Measurements from ENCODE around the gene SCIN. TPM values are rescaled to one million over a fixed set of nuclear protein-coding genes. Genes with fewer than 3 reads are reported as not detected.
"Not testable (repeated sequence)": the region's sequence is repeated elsewhere in the genome, so short reads cannot be mapped to it uniquely, and the experiment has no call there.

The SCIN gene
- total RNA-seq, 1 donor, result 4.7 TPM

- peak overlapping the region; percentile 87 for H3K4me3 ChIP-seq (ENCODE audit: insufficient read depth, low read length)
- no peak for DNase-seq (ENCODE audit: insufficient read length, low spot score, missing footprints)
- H3K27me3 ChIP-seq (ENCODE audit: insufficient read depth, low read length), result no peaks in the 10 kb centered on the region
- H3K4me2 ChIP-seq (ENCODE audit: insufficient read depth, low read length), result peak overlapping the region; percentile 96
- TF ChIP-seq CTCF (IDR thresholded peaks at IDR 0.05; ENCODE audit: extremely low read depth, low read depth, low read length), result peak; percentile 67
- no peaks in the 10 kb centered on the region for H3K9me3 ChIP-seq (ENCODE audit: low read depth, low read length)
- peaks cover 27% of the 10 kb centered on the region for H3K79me2 ChIP-seq (ENCODE audit: insufficient read depth, low read length)
- H3K4me1 ChIP-seq (ENCODE audit: insufficient read depth, low read length), result peaks cover 22% of the 10 kb centered on the region
- no peaks in the 10 kb centered on the region for H3K36me3 ChIP-seq (ENCODE audit: insufficient read depth, low read length)
- peak overlapping the region; percentile 88 for H3K27ac ChIP-seq (ENCODE audit: low read depth, low read length)
- no peaks in the 10 kb centered on the region for H4K20me1 ChIP-seq (ENCODE audit: insufficient read depth, low read length)
- peak overlapping the region; percentile 48 for H2AFZ ChIP-seq (ENCODE audit: low read length)
These were observed 115.0 kb downstream of the SCIN start for GRCh38 chr7:12685550-12685949.

- peak; percentile 95 for DNase-seq (ENCODE audit: insufficient read length, low spot score, missing footprints)
- peak overlapping the region; percentile 96 for H3K4me2 ChIP-seq (ENCODE audit: insufficient read depth, low read length)
- peak overlapping the region; percentile 88 for H3K27ac ChIP-seq (ENCODE audit: low read depth, low read length)
- peaks cover 32% of the 10 kb centered on the region for H3K79me2 ChIP-seq (ENCODE audit: insufficient read depth, low read length)
- H3K36me3 ChIP-seq (ENCODE audit: insufficient read depth, low read length), result no peaks in the 10 kb centered on the region
- peak overlapping the region; percentile 90 for H2AFZ ChIP-seq (ENCODE audit: low read length)
- H3K4me3 ChIP-seq (ENCODE audit: insufficient read depth, low read length), result peak overlapping the region; percentile 87
- no peaks in the 10 kb centered on the region for H3K27me3 ChIP-seq (ENCODE audit: insufficient read depth, low read length)
- peak; percentile 70 for TF ChIP-seq CTCF (IDR thresholded peaks at IDR 0.05; ENCODE audit: extremely low read depth, low read depth, low read length)
- no peaks in the 10 kb centered on the region for H3K9me3 ChIP-seq (ENCODE audit: low read depth, low read length)
- H3K4me1 ChIP-seq (ENCODE audit: insufficient read depth, low read length), result peaks cover 22% of the 10 kb centered on the region
- H4K20me1 ChIP-seq (ENCODE audit: insufficient read depth, low read length), result no peaks in the 10 kb centered on the region
These were observed 115.8 kb downstream of the SCIN start for GRCh38 chr7:12686234-12686890.

- Histone ChIP-seq H2AFZ (ENCODE audit: low read length) (peak within 1 kb of the TSS; percentile 90), H3K36me3 (ENCODE audit: insufficient read depth, low read length) (no peaks in the 10 kb centered on the region), H3K79me2 (ENCODE audit: insufficient read depth, low read length) (peaks cover 36% of the 10 kb centered on the region), H3K27ac (ENCODE audit: low read depth, low read length) (peak within 1 kb of the TSS; percentile 88), H4K20me1 (ENCODE audit: insufficient read depth, low read length) (no peaks in the 10 kb centered on the region), H3K27me3 (ENCODE audit: insufficient read depth, low read length) (no peaks in the 10 kb centered on the region), H3K4me2 (ENCODE audit: insufficient read depth, low read length) (peak within 1 kb of the TSS; percentile 96), H3K4me3 (ENCODE audit: insufficient read depth, low read length) (peak within 1 kb of the TSS; percentile 87), H3K4me1 (ENCODE audit: insufficient read depth, low read length) (peaks cover 22% of the 10 kb centered on the region), H3K9me3 (ENCODE audit: low read depth, low read length) (no peaks in the 10 kb centered on the region)
- DNase-seq (ENCODE audit: insufficient read length, low spot score, missing footprints), result peak; percentile 99
- peak; percentile 41 for TF ChIP-seq CTCF (IDR thresholded peaks at IDR 0.05; ENCODE audit: extremely low read depth, low read depth, low read length)
These were observed 116.6 kb downstream of the SCIN start, which contains the start of gene ARL4A for GRCh38 chr7:12686891-12687717. ARL4A (plus strand) TSS chr7:12687633; CDS start chr7:12688255, 622 bp downstream.

GRCh38 chr7:12687718-12688171, 117.2 kb downstream of the SCIN start:
- peak; percentile 49 for DNase-seq (ENCODE audit: insufficient read length, low spot score, missing footprints)
- no peaks in the 10 kb centered on the region for H3K9me3 ChIP-seq (ENCODE audit: low read depth, low read length)
- H3K4me1 ChIP-seq (ENCODE audit: insufficient read depth, low read length), result peaks cover 22% of the 10 kb centered on the region
- H4K20me1 ChIP-seq (ENCODE audit: insufficient read depth, low read length), result no peaks in the 10 kb centered on the region
- peaks cover 37% of the 10 kb centered on the region for H3K79me2 ChIP-seq (ENCODE audit: insufficient read depth, low read length)
- H3K4me2 ChIP-seq (ENCODE audit: insufficient read depth, low read length), result peak overlapping the region; percentile 96
- TF ChIP-seq CTCF (IDR thresholded peaks at IDR 0.05; ENCODE audit: extremely low read depth, low read depth, low read length), result no peak
- H3K27me3 ChIP-seq (ENCODE audit: insufficient read depth, low read length), result no peaks in the 10 kb centered on the region
- H3K36me3 ChIP-seq (ENCODE audit: insufficient read depth, low read length), result no peaks in the 10 kb centered on the region
- H3K4me3 ChIP-seq (ENCODE audit: insufficient read depth, low read length), result peak overlapping the region; percentile 87
- H2AFZ ChIP-seq (ENCODE audit: low read length), result peak overlapping the region; percentile 85
- H3K27ac ChIP-seq (ENCODE audit: low read depth, low read length), result peak overlapping the region; percentile 88

- H2AFZ ChIP-seq (ENCODE audit: low read length); H3K36me3 ChIP-seq (ENCODE audit: insufficient read depth, low read length); H3K9me3 ChIP-seq (ENCODE audit: low read depth, low read length); H4K20me1 ChIP-seq (ENCODE audit: insufficient read depth, low read length); H3K27ac ChIP-seq (ENCODE audit: low read depth, low read length); DNase-seq (ENCODE audit: insufficient read length, low spot score, missing footprints); H3K27me3 ChIP-seq (ENCODE audit: insufficient read depth, low read length): not testable (repeated sequence)
- Histone ChIP-seq H3K4me2 (ENCODE audit: insufficient read depth, low read length) (peak overlapping the region; percentile 96), H3K79me2 (ENCODE audit: insufficient read depth, low read length) (peaks cover 40% of the 10 kb centered on the region), H3K4me3 (ENCODE audit: insufficient read depth, low read length) (peak overlapping the region; percentile 87), H3K4me1 (ENCODE audit: insufficient read depth, low read length) (peaks cover 22% of the 10 kb centered on the region)
These were observed 118.1 kb downstream of the SCIN start for GRCh38 chr7:12688485-12689170.
